ENCODE measurements around the gene RAB30.

DNA sequence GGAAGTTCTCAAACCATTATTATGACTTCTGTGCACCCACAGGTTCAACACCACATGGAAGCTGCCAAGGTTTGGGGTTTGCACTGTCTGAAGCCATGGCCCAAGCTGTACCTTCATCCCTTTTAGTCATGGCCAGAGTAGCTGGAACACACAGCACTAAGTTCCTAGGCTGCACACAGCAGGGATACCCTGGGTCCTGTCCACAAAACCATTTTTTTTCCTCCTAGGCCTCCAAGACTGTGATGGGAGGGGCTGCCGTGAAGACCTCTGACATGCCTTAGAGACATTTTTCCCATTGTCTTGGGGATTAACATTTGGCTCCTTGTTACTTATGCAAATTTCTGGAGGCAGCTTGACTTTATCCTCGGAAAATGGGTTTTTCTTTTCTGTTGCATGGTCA is 127.5 kb downstream of the RAB30 start:
- no peak for TF ChIP-seq YY1 (IDR thresholded peaks at IDR 0.05; ENCODE audit: insufficient read depth, insufficient read length)
- TF ChIP-seq SUZ12 (IDR thresholded peaks at IDR 0.05; ENCODE audit: extremely low read depth, insufficient read depth, insufficient read length): no peak

Data from NT2/D1 (cell line).